IPS DF 4.7 (cell line): ENCODE results near the gene AVPR2.

Experiments used
- DNase-seq: peaks from one replicate; pipeline ENCODE4 v3.0.0-alpha.2; 2013; ENCODE audit warnings: low spot score; ENCODE audit errors: extremely low read depth

The AVPR2 gene

GRCh38 chrX:153952373-153953026, 48.0 kb downstream of the AVPR2 start:
- no peak for DNase-seq

DNA sequence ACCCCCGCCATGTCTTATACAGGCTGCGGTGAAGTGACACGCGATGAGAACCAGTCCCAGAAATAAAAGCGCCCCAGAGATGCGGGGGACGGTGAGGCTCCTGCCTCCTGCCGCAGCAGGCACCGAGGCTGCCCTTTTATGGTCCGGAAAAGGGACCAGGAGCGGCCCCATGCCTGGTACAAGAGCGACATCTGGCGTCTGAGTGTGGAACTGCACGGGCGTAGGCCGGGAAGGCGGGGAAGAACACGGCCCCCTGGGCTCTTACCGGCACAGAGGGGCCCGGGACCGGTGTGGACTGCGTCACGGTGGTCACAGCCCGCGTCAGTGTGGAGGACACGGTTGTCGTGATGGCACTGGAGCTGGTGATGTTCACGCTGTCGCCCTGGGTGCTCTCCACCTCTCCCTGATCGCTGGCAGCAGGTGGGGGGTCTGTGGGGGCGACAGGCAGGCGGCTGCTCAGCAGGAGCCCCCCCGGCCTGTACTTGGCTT, 48.9 kb downstream of the AVPR2 start:
- DNase-seq, result no peak

DNA sequence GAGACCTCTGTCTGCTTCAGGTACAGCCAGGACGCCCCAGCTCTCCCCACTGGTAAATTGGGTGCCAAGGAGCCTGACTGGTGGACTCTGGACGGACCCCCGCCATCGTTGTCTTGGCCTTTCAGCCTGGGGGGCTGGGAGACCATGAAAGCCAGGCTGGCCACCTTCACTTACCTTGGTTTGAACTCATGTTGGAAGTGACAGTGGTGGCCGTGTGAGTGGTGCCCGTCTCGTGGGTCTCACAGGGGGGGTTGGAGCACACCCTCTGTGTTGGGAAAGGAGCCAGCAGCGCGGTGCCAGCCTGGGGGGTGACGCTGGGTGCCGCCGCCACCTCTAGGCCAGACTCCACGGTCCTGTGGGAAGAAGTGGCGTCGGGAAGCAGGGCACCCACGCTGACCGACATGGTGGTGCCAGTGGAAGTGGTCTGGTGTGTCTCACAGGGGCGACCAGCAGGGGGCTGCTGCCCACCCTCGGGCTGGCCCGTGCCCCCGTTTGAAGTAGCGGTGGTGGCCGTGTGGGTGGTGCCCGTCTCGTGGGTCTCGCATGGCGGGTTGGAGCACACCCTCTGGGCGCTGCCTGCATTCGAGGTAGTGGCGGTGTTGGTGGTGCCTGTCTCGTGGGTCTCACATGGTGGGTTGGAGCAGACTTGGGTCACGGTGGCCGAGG, 49.6 kb downstream of the AVPR2 start:
- no peak for DNase-seq

- DNase-seq, result no peak
Observed at GRCh38 chrX:153954558-153955227, 50.2 kb downstream of the AVPR2 start.

DNA sequence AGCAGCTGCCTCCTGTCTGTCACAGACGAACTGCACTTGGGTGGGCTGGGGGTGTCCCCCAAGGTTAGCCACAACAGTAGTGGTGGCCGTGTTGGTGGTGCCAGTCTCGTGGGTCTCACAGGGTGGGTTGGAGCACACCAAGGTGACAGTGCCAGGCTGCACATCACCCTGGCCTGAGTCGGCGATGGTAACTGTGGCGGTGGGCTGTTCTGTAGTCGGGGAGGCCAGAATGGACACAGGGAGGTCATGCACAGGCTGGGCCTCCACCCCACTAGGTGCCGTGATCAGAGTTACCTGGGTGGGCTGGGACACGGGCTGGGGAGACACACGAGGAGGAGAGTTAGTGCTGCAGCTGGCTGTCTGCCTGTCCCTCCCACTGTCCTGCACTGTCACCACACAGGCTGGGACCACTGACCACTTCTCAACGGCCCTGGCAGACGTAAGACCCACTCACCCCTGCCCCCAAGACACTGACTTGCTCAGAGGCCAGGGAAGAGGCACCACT, 50.8 kb downstream of the AVPR2 start:
- no peak for DNase-seq

- DNase-seq, result no peak
Observed at GRCh38 chrX:153956044-153956907, 51.8 kb downstream of the AVPR2 start.
